Measurements from ENCODE around the gene GPHB5. TPM values are rescaled to one million over a fixed set of nuclear protein-coding genes. Genes with fewer than 3 reads are reported as not detected.
A peak's percentile ranks its signal among the peaks of the same experiment; 100 is the strongest.
"Not testable (repeated sequence)": the region's sequence is repeated elsewhere in the genome, so short reads cannot be mapped to it uniquely, and the experiment has no call there.

The GPHB5 gene
- total and polyA plus RNA-seq, 5 donors: not detected

- WGBS: 94% methylated on average over 2 of the region's 2 CpGs
- ATAC-seq: no peak
These were observed 25.9 kb downstream of the GPHB5 start for GRCh38 chr14:63292805-63293204.

GRCh38 chr14:63290741-63291430, 27.8 kb downstream of the GPHB5 start:
- no peaks in the 10 kb centered on the region for H3K4me1 ChIP-seq (ENCODE audit: control insufficient read depth, insufficient read depth, low read length)
- intact Hi-C loops (cut with DNase I): no loop called here
- 78% methylated on average over 12 of the region's 12 CpGs for WGBS
- no peaks in the 10 kb centered on the region for H3K9me3 ChIP-seq (ENCODE audit: control insufficient read depth, low read length)
- H3K4me3 ChIP-seq (ENCODE audit: low read length): no peak overlapping the region
- H3K27ac ChIP-seq (ENCODE audit: low read length): no peak overlapping the region
- ATAC-seq (peak in 1 of 2 donors; percentile 49), DNase-seq (no peak)
- H3K27me3 ChIP-seq (ENCODE audit: control insufficient read depth, insufficient read depth): no peaks in the 10 kb centered on the region

More at GRCh38 chr14:63292805-63293204, 25.9 kb downstream of the GPHB5 start:
- no peak for DNase-seq
- intact Hi-C loops (cut with DNase I): no loop called here
- Histone ChIP-seq H3K9me3 (ENCODE audit: control insufficient read depth, low read length) (no peaks in the 10 kb centered on the region), H3K4me1 (ENCODE audit: control insufficient read depth, insufficient read depth, low read length) (no peaks in the 10 kb centered on the region), H3K4me3 (ENCODE audit: low read length) (no peak overlapping the region), H3K27ac (ENCODE audit: low read length) (no peak overlapping the region), H3K27me3 (ENCODE audit: control insufficient read depth, insufficient read depth) (no peaks in the 10 kb centered on the region)

- no peak for ATAC-seq
- H3K4me1 ChIP-seq (ENCODE audit: control insufficient read depth, insufficient read depth, low read length): no peaks in the 10 kb centered on the region
- DNase-seq: no peak
- intact Hi-C loops (cut with DNase I): no loop called here
- no peaks in the 10 kb centered on the region for H3K9me3 ChIP-seq (ENCODE audit: control insufficient read depth, low read length)
- no peak overlapping the region for H3K4me3 ChIP-seq (ENCODE audit: low read length)
- no peaks in the 10 kb centered on the region for H3K27me3 ChIP-seq (ENCODE audit: control insufficient read depth, insufficient read depth)
- 92% methylated on average over 1 of the region's 1 CpG for WGBS
- H3K27ac ChIP-seq (ENCODE audit: low read length): no peak overlapping the region
These were observed 29.9 kb downstream of the GPHB5 start for GRCh38 chr14:63288853-63289252.

- WGBS: 74% methylated on average over 6 of the region's 6 CpGs
- ATAC-seq (no peak), DNase-seq (no peak)
- H3K9me3 ChIP-seq (ENCODE audit: control insufficient read depth, low read length): no peaks in the 10 kb centered on the region
- intact Hi-C loops (cut with DNase I): no loop called here
- no peak overlapping the region for H3K4me3 ChIP-seq (ENCODE audit: low read length)
- H3K4me1 ChIP-seq (ENCODE audit: control insufficient read depth, insufficient read depth, low read length): no peaks in the 10 kb centered on the region
- H3K27me3 ChIP-seq (ENCODE audit: control insufficient read depth, insufficient read depth): no peaks in the 10 kb centered on the region
- H3K27ac ChIP-seq (ENCODE audit: low read length): no peak overlapping the region
These were observed 30.9 kb downstream of the GPHB5 start for GRCh38 chr14:63287666-63288483.

GRCh38 chr14:63286071-63286470, 32.7 kb downstream of the GPHB5 start:
- H3K4me3 ChIP-seq (ENCODE audit: low read length): no peak overlapping the region
- no peaks in the 10 kb centered on the region for H3K9me3 ChIP-seq (ENCODE audit: control insufficient read depth, low read length)
- ATAC-seq (no peak), DNase-seq (no peak)
- H3K4me1 ChIP-seq (ENCODE audit: control insufficient read depth, insufficient read depth, low read length): no peaks in the 10 kb centered on the region
- intact Hi-C loops (cut with DNase I): no loop called here
- H3K27ac ChIP-seq (ENCODE audit: low read length): no peak overlapping the region
- no peaks in the 10 kb centered on the region for H3K27me3 ChIP-seq (ENCODE audit: control insufficient read depth, insufficient read depth)
- 85% methylated on average over 2 of the region's 2 CpGs for WGBS

- no peaks in the 10 kb centered on the region for H3K4me1 ChIP-seq (ENCODE audit: control insufficient read depth, insufficient read depth, low read length)
- H3K27me3 ChIP-seq (ENCODE audit: control insufficient read depth, insufficient read depth): no peaks in the 10 kb centered on the region
- no peak overlapping the region for H3K27ac ChIP-seq (ENCODE audit: low read length)
- H3K9me3 ChIP-seq (ENCODE audit: control insufficient read depth, low read length): no peaks in the 10 kb centered on the region
- intact Hi-C loops (cut with DNase I): no loop called here
- no peak for ATAC-seq
- WGBS: 60% methylated on average over 7 of the region's 7 CpGs
- DNase-seq: no peak
- H3K4me3 ChIP-seq (ENCODE audit: low read length): no peak overlapping the region
These were observed 34.9 kb downstream of the GPHB5 start for GRCh38 chr14:63283884-63284248.

- Histone ChIP-seq H3K4me1 (ENCODE audit: control insufficient read depth, insufficient read depth, low read length) (no peaks in the 10 kb centered on the region), H3K4me3 (ENCODE audit: low read length) (no peak overlapping the region), H3K27ac (ENCODE audit: low read length) (no peak overlapping the region), H3K9me3 (ENCODE audit: control insufficient read depth, low read length) (no peaks in the 10 kb centered on the region), H3K27me3 (ENCODE audit: control insufficient read depth, insufficient read depth) (no peaks in the 10 kb centered on the region)
- ATAC-seq (peak in 1 of 2 donors; percentile 45), DNase-seq (no peak)
- 56% methylated on average over 8 of the region's 8 CpGs for WGBS
- intact Hi-C loops (cut with DNase I): no loop called here
These were observed 35.5 kb downstream of the GPHB5 start for GRCh38 chr14:63282997-63283883.

- DNase-seq; H3K4me1 ChIP-seq (ENCODE audit: control insufficient read depth, insufficient read depth, low read length); H3K27me3 ChIP-seq (ENCODE audit: control insufficient read depth, insufficient read depth); H3K9me3 ChIP-seq (ENCODE audit: control insufficient read depth, low read length); ATAC-seq; H3K27ac ChIP-seq (ENCODE audit: low read length); H3K4me3 ChIP-seq (ENCODE audit: low read length): not testable (repeated sequence)
- whole genome bisulfite sequencing: 96% methylated on average over 4 of the region's 4 CpGs
- intact Hi-C loops (cut with DNase I): loop anchor here (5.0 to 10.0 kb wide), 3 partner anchors 103 to 1115 kb away; no protein-coding TSS in a partner anchor
These were observed 38.8 kb downstream of the GPHB5 start for GRCh38 chr14:63279933-63280332.

- no peaks in the 10 kb centered on the region for H3K9me3 ChIP-seq (ENCODE audit: control insufficient read depth, low read length)
- ATAC-seq (no peak), DNase-seq (no peak)
- H3K4me1 ChIP-seq (ENCODE audit: control insufficient read depth, insufficient read depth, low read length): peaks cover 7% of the 10 kb centered on the region
- no peak overlapping the region for H3K4me3 ChIP-seq (ENCODE audit: low read length)
- WGBS: 84% methylated on average over 2 of the region's 2 CpGs
- intact Hi-C loops (cut with DNase I): loop anchor here (2.0 to 10.0 kb wide), 4 partner anchors 100 to 1113 kb away; no protein-coding TSS in a partner anchor
- no peak overlapping the region for H3K27ac ChIP-seq (ENCODE audit: low read length)
- H3K27me3 ChIP-seq (ENCODE audit: control insufficient read depth, insufficient read depth): no peaks in the 10 kb centered on the region
These were observed 41.0 kb downstream of the GPHB5 start for GRCh38 chr14:63277591-63278183.

- Histone ChIP-seq H3K27ac (ENCODE audit: low read length) (no peak overlapping the region), H3K27me3 (ENCODE audit: control insufficient read depth, insufficient read depth) (no peaks in the 10 kb centered on the region), H3K4me3 (ENCODE audit: low read length) (no peak overlapping the region), H3K4me1 (ENCODE audit: control insufficient read depth, insufficient read depth, low read length) (peaks cover 7% of the 10 kb centered on the region), H3K9me3 (ENCODE audit: control insufficient read depth, low read length) (no peaks in the 10 kb centered on the region)
- WGBS: 45% methylated on average over 5 of the region's 5 CpGs
- no peak for DNase-seq
- intact Hi-C loops (cut with DNase I): loop anchor here (2.0 to 10.0 kb wide), 4 partner anchors 99 to 1112 kb away; no protein-coding TSS in a partner anchor
- ATAC-seq: peak in 1 of 2 donors; percentile 36
These were observed 42.0 kb downstream of the GPHB5 start for GRCh38 chr14:63276492-63277342.
